ENCODE measurements around the gene FBRSL1.

GRCh38 chr12:132555686-132556085, 65.7 kb downstream of the FBRSL1 start:
- TF ChIP-seq POLR2AphosphoS5 (IDR thresholded peaks at IDR 0.05; ENCODE audit: low read depth, low read length) (no peak), TAF1 (IDR thresholded peaks at IDR 0.05; ENCODE audit: borderline replicate concordance, insufficient read depth, low read length) (no peak), FOXP2 (optimal IDR thresholded peaks at IDR 0.05; ENCODE audit: borderline replicate concordance, extremely low read depth, extremely low read length, insufficient read depth) (no peak), SIN3A (IDR thresholded peaks at IDR 0.05; ENCODE audit: borderline replicate concordance, insufficient read depth, low read length) (no peak)
- TF ChIP-seq, protein P1, sequence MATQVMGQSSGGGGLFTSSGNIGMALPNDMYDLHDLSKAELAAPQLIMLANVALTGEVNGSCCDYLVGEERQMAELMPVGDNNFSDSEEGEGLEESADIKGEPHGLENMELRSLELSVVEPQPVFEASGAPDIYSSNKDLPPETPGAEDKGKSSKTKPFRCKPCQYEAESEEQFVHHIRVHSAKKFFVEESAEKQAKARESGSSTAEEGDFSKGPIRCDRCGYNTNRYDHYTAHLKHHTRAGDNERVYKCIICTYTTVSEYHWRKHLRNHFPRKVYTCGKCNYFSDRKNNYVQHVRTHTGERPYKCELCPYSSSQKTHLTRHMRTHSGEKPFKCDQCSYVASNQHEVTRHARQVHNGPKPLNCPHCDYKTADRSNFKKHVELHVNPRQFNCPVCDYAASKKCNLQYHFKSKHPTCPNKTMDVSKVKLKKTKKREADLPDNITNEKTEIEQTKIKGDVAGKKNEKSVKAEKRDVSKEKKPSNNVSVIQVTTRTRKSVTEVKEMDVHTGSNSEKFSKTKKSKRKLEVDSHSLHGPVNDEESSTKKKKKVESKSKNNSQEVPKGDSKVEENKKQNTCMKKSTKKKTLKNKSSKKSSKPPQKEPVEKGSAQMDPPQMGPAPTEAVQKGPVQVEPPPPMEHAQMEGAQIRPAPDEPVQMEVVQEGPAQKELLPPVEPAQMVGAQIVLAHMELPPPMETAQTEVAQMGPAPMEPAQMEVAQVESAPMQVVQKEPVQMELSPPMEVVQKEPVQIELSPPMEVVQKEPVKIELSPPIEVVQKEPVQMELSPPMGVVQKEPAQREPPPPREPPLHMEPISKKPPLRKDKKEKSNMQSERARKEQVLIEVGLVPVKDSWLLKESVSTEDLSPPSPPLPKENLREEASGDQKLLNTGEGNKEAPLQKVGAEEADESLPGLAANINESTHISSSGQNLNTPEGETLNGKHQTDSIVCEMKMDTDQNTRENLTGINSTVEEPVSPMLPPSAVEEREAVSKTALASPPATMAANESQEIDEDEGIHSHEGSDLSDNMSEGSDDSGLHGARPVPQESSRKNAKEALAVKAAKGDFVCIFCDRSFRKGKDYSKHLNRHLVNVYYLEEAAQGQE (IDR thresholded peaks at IDR 0.05; ENCODE audit: insufficient read depth in 1 of 2, low read depth in 2 of 2, low read length in 2 of 2), result no peak

Measured in PFSK-1 (cell line).